Left cardiac atrium (tissue), 4 donors: ENCODE data around the gene ASIC1. TPM values are rescaled to one million over a fixed set of nuclear protein-coding genes. Genes with fewer than 3 reads are reported as not detected.
A peak's percentile ranks its signal among the peaks of the same experiment; 100 is the strongest.
"Not testable (repeated sequence)": the region's sequence is repeated elsewhere in the genome, so short reads cannot be mapped to it uniquely, and the experiment has no call there.

ENCODE experiments used
- ATAC-seq, 2 donors: fragments of 200-7000 bp; cut with Tn5 transposase; one replicate each; pipeline ENCODE4 v1.9.1; 2020; ENCODE audit warnings: mild to moderate bottlenecking in 2 of 2, moderate library complexity in 2 of 2
- DNase-seq: peaks from one replicate; pipeline ENCODE4 v3.0.0-alpha.2; 2020
- intact Hi-C, 2 donors: fragments of 100-400 bp; cut with DNase I; formaldehyde crosslinking; loops; one replicate each; pipeline versions ENCODE4 v1.14.1 to v1.15.1; 2022 to 2023
- total RNA-seq, 2 donors: library from RNA; stranded (reverse); fragmentation: NEBNext Ultra II Directional; extraction: Animal tissue kit (Norgen Biotek cat#: 25700); gene quantifications; one replicate each; pipeline ENCODE4 v1.2.1, GENCODE V29; 2021
- donor health status: DM: no; HTN: yes; CAD: no.
- donor health status: DM: no; HTN: yes; CAD: no; lungs with severe emphysema.
- donor health status: DM: yes; HTN: yes; CAD: no.
- donor health status: Dilated cardiomyopathy.

Gene ASIC1
- total RNA-seq, 2 donors from 2014 or later, result 1.2 to 4.1 TPM

GRCh38 chr12:50074936-50075807, 17.8 kb downstream of the ASIC1 start:
- intact Hi-C loops, result loop anchor here (1.0 to 10.0 kb wide), 3 partner anchors 100 to 240 kb away; no protein-coding TSS in a partner anchor
- DNase-seq, result peak; percentile 86
- ATAC-seq, result peak; percentile 89 to 90

GRCh38 chr12:50075808-50076170, 18.4 kb downstream of the ASIC1 start:
- DNase-seq (no peak), ATAC-seq (no peak)

GRCh38 chr12:50077099-50077498, 19.7 kb downstream of the ASIC1 start:
- intact Hi-C loops, result loop anchor here (5.0 to 10.0 kb wide), 2 partner anchors 100 to 238 kb away; no protein-coding TSS in a partner anchor
- no peak for ATAC-seq
- DNase-seq, result no peak

More at GRCh38 chr12:50075808-50076170, 18.4 kb downstream of the ASIC1 start:
- intact Hi-C loops, result loop anchor here (1.0 to 10.0 kb wide), 3 partner anchors 100 to 239 kb away; no protein-coding TSS in a partner anchor

- ATAC-seq, result no peak
- intact Hi-C loops, result loop anchor here (5.0 to 10.0 kb wide), 2 partner anchors 99 to 237 kb away; no protein-coding TSS in a partner anchor
- no peak for DNase-seq
Observed at GRCh38 chr12:50078281-50078680, 20.9 kb downstream of the ASIC1 start.

GRCh38 chr12:50079771-50080170, 22.4 kb downstream of the ASIC1 start:
- ATAC-seq (no peak), DNase-seq (no peak)
- intact Hi-C loops, result loop anchor here (5.0 to 10.0 kb wide), 2 partner anchors 98 to 235 kb away; no protein-coding TSS in a partner anchor

- intact Hi-C loops, result no loop called here
- ATAC-seq (no peak), DNase-seq (no peak)
Observed at GRCh38 chr12:50081096-50081808, 23.9 kb downstream of the ASIC1 start.

GRCh38 chr12:50082644-50083043, 25.2 kb downstream of the ASIC1 start:
- ATAC-seq, result no peak
- no peak for DNase-seq
- intact Hi-C loops, result no loop called here

GRCh38 chr12:50083301-50083700, 25.9 kb downstream of the ASIC1 start:
- intact Hi-C loops, result no loop called here
- ATAC-seq (no peak), DNase-seq (no peak)

- intact Hi-C loops, result loop anchor here in 1 of 2 donors (2.0 kb wide), 1 partner anchor 82 kb away; the partner anchor contains the start of gene CERS5
- not testable (repeated sequence) for ATAC-seq, DNase-seq
Observed at GRCh38 chr12:50084409-50084774, 27.0 kb downstream of the ASIC1 start.

GRCh38 chr12:50084775-50085614, 27.6 kb downstream of the ASIC1 start, which contains the start of gene SMARCD1:
Gene SMARCD1 (plus strand): TSS chr12:50085342. CDS start chr12:50085370, 28 bp downstream.
- peak; percentile 94 for DNase-seq
- intact Hi-C loops, result loop anchor here in 1 of 2 donors (2.0 kb wide), 1 partner anchor 82 kb away; the partner anchor contains the start of gene CERS5
- peak; percentile 94 to 97 for ATAC-seq

GRCh38 chr12:50085615-50086072, 28.2 kb downstream of the ASIC1 start:
- ATAC-seq (no peak), DNase-seq (no peak)
- intact Hi-C loops, result loop anchor here in 1 of 2 donors (2.0 kb wide), 1 partner anchor 81 kb away; the partner anchor contains the start of gene CERS5

- DNase-seq, result no peak
- intact Hi-C loops, result no loop called here
- no peak for ATAC-seq
Observed at GRCh38 chr12:50086148-50086547, 28.8 kb downstream of the ASIC1 start.

- DNase-seq (no peak), ATAC-seq (no peak)
- intact Hi-C loops, result no loop called here
Observed at GRCh38 chr12:50087151-50087550, 29.8 kb downstream of the ASIC1 start.

- intact Hi-C loops, result no loop called here
- DNase-seq (no peak), ATAC-seq (no peak)
Observed at GRCh38 chr12:50087995-50088394, 30.6 kb downstream of the ASIC1 start.

- intact Hi-C loops, result no loop called here
- no peak for DNase-seq
- ATAC-seq, result peak in 1 of 2 donors; percentile 3
Observed at GRCh38 chr12:50088577-50089335, 31.4 kb downstream of the ASIC1 start.

GRCh38 chr12:50089730-50090129, 32.3 kb downstream of the ASIC1 start:
- intact Hi-C loops, result no loop called here
- ATAC-seq, result no peak
- DNase-seq, result no peak

GRCh38 chr12:50090391-50090790, 33.0 kb downstream of the ASIC1 start:
- ATAC-seq (no peak), DNase-seq (no peak)
- intact Hi-C loops, result no loop called here

- ATAC-seq (no peak), DNase-seq (no peak)
- intact Hi-C loops, result no loop called here
Observed at GRCh38 chr12:50097952-50098351, 40.6 kb downstream of the ASIC1 start.
